ENCODE data around the gene UBXN10.

The UBXN10 gene

GRCh38 chr1:20185834-20186782 lies at the start of gene UBXN10, which contains the start of gene PLA2G2C:
Gene UBXN10 (plus strand): TSS chr1:20186096. CDS start chr1:20190562, 4,466 bp downstream.
Gene PLA2G2C (minus strand): TSS chr1:20186518. CDS start chr1:20177363, 9,155 bp downstream.
- no peak for DNase-seq (ENCODE audit: low spot score)

- no peak for DNase-seq (ENCODE audit: low spot score)
Observed at GRCh38 chr1:20136249-20136648, 49.6 kb upstream of the UBXN10 start.

- DNase-seq (ENCODE audit: low spot score) = no peak
Observed at GRCh38 chr1:20137055-20137454, 48.8 kb upstream of the UBXN10 start.

- DNase-seq (ENCODE audit: low spot score) = no peak
Observed at GRCh38 chr1:20137604-20138003, 48.3 kb upstream of the UBXN10 start.

- DNase-seq (ENCODE audit: low spot score) = no peak
Observed at GRCh38 chr1:20138346-20138745, 47.5 kb upstream of the UBXN10 start.

GRCh38 chr1:20138961-20139550 lies 46.8 kb upstream of the UBXN10 start, which contains the start of gene PLA2G2F:
Gene PLA2G2F (plus strand): TSS chr1:20139323. CDS start chr1:20139428, 105 bp downstream.
- no peak for DNase-seq (ENCODE audit: low spot score)

GRCh38 chr1:20139776-20140612 lies 45.9 kb upstream of the UBXN10 start:
- no peak for DNase-seq (ENCODE audit: low spot score)

- no peak for DNase-seq (ENCODE audit: low spot score)
Observed at GRCh38 chr1:20141001-20141400, 44.9 kb upstream of the UBXN10 start.

- DNase-seq (ENCODE audit: low spot score) = no peak
Observed at GRCh38 chr1:20141466-20141865, 44.4 kb upstream of the UBXN10 start.

GRCh38 chr1:20142001-20142710 lies 43.7 kb upstream of the UBXN10 start:
- no peak for DNase-seq (ENCODE audit: low spot score)

- no peak for DNase-seq (ENCODE audit: low spot score)
Observed at GRCh38 chr1:20143318-20143717, 42.6 kb upstream of the UBXN10 start.

- DNase-seq (ENCODE audit: low spot score) = no peak
Observed at GRCh38 chr1:20143734-20144565, 41.9 kb upstream of the UBXN10 start.

GRCh38 chr1:20147846-20148570 lies 37.9 kb upstream of the UBXN10 start:
- no peak for DNase-seq (ENCODE audit: low spot score)

- no peak for DNase-seq (ENCODE audit: low spot score)
Observed at GRCh38 chr1:20148571-20149500, 37.1 kb upstream of the UBXN10 start.

- no peak for DNase-seq (ENCODE audit: low spot score)
Observed at GRCh38 chr1:20149601-20150325, 36.1 kb upstream of the UBXN10 start.

GRCh38 chr1:20150326-20150705 lies 35.6 kb upstream of the UBXN10 start:
- DNase-seq (ENCODE audit: low spot score) = no peak

GRCh38 chr1:20150969-20151368 lies 34.9 kb upstream of the UBXN10 start:
- no peak for DNase-seq (ENCODE audit: low spot score)

All from Ammon's horn (tissue), 1 donor.